GM12864 (cell line): ENCODE measurements around the gene DVL2.

ENCODE experiments used
- DNase-seq: peaks from one replicate; pipeline ENCODE4 v3.0.0-alpha.2; 2011; ENCODE audit warnings: low read depth
- H3K4me3 ChIP-seq: 2 replicates; pipeline ENCODE4 v1.5.1; 2011; ENCODE audit warnings: mild to moderate bottlenecking, low read depth, low read length, control low read depth
- CTCF ChIP-seq: IDR thresholded peaks from 2 replicates; pipeline ENCODE4 v1.5.1; 2011; ENCODE audit warnings: low read depth, mild to moderate bottlenecking, moderate library complexity, low read length, control low read depth, inconsistent platforms; ENCODE audit errors: missing control alignments

The DVL2 gene

GRCh38 chr17:7218166-7218565 is 16.2 kb downstream of the DVL2 start:
- no peak for TF ChIP-seq CTCF
- no peak for DNase-seq
- no peak overlapping the region for H3K4me3 ChIP-seq

- DNase-seq = no peak
- no peak overlapping the region for H3K4me3 ChIP-seq
- TF ChIP-seq CTCF = no peak
These were observed 17.0 kb downstream of the DVL2 start for GRCh38 chr17:7217113-7217987.

DNA sequence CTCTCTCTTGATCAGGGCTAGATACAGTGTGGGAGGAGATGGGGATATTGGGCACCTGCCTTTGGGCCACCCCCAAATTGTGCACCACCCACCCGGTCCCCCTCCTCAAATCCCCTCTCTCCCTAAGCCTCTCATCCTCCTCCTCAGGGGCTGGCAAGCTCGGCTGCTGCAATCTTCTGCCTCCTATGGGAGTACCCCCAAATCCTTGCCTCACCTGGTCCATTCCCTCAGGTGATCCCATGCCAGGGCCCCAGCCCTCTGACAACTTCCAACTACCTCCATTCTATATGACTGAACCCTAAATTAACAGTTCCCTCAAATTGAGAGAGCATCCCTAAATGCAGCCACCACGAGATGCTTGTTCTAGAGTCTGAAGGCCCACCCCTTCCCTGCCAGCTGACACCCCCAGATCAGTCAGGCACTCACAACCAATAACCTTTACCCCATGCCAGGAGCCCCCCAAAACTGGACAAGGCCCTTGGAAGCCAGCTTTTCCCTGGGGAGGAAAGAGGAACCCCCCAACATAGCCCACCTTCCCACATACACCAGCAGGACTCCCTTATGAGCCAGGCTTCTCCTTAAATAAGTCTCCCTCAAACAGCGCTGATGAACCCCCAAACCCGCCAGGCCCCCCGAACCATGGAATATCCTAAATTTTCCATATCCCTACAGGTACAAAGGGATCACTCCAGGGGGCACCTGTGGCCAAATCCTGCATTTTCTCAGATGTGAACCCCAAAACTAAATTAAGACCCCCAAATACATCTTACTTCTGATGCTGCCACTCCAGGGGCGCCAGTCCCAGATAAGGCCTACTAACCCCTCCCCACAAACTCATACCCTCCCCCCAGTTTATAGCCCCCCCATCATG is 17.8 kb downstream of the DVL2 start:
- DNase-seq = no peak
- no peak for TF ChIP-seq CTCF
- no peak overlapping the region for H3K4me3 ChIP-seq

- no peak overlapping the region for H3K4me3 ChIP-seq
- no peak for TF ChIP-seq CTCF
- no peak for DNase-seq
These were observed 18.6 kb downstream of the DVL2 start for GRCh38 chr17:7215652-7216180.

- no peak for DNase-seq
- H3K4me3 ChIP-seq = no peak overlapping the region
- TF ChIP-seq CTCF = no peak
These were observed 19.1 kb downstream of the DVL2 start for GRCh38 chr17:7215136-7215638.

DNA sequence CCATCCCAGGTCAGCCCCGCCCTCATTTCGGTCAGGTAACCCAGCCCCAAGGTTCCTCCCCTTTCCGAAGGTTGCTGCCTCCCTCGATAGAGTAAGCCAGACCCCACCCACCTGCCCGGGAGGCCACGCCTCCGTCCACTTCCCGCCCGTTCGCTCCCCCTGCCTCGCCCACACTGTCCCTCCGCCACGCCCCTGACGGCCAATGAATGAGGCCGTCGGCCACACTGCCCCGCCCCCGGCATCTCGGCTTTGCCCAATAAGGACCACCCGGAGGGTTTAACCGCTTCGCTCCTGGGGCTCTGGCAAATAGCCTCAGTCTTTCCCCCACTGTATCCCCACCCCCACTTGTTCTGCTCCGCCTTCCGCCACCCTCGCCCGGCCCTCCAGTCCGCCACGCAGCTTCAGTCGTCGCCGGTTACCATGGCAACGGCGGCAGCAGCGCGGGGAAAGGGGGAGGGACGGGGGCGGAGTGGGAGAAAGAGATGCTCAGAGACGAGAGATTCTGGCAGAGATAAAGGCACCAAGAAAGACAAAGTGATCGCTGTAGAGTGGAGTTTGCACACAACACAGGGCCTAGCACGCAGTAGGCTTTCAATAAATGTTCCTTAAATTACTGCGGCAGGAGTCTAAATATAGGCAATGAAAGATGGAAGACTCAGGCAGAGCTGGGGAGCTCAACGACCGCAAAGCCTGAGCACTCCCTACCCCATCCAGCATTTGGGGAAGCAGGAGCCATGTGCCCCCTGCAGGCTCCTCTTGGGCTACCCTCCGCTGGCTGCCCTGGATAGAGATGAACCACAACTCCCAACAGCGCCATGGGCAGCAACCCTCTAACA is 19.8 kb downstream of the DVL2 start:
- peak; percentile 56 for TF ChIP-seq CTCF
- DNase-seq = peak; percentile 89
- peak overlapping the region; percentile 42 for H3K4me3 ChIP-seq
